Neural cell (in vitro differentiated cells): ENCODE data around the gene DCC.

Experiments
- EP300 ChIP-seq: fragments of 450-650 bp; conservative IDR thresholded peaks from 2 replicates; pipeline ENCODE4 v1.6.1; 2014; ENCODE audit warnings: antibody characterized with exemption, mild to moderate bottlenecking, moderate library complexity; ENCODE audit not compliant: poor library complexity, severe bottlenecking
- EZH2 ChIP-seq: fragments of 200-600, 300-800 bp; shearing (Covaris generic), sonication (generic); IDR thresholded peaks from 2 replicates; pipeline ENCODE4 v1.6.1; 2014; ENCODE audit warnings: antibody characterized with exemption, low read length, borderline replicate concordance, mild to moderate bottlenecking; ENCODE audit not compliant: insufficient read depth, poor library complexity, severe bottlenecking
- POLR2AphosphoS5 ChIP-seq: IDR thresholded peaks from 2 replicates; pipeline ENCODE4 v1.6.1; 2012
- TF ChIP-seq, protein P1 (sequence below): fragments of 450-650 bp; IDR thresholded peaks from 2 replicates; pipeline ENCODE4 v1.5.1; 2014; ENCODE audit warnings: antibody characterized with exemption, mild to moderate bottlenecking, moderate library complexity; ENCODE audit not compliant: poor library complexity, severe bottlenecking

- TF ChIP-seq POLR2AphosphoS5: no peak
- TF ChIP-seq, protein P1, sequence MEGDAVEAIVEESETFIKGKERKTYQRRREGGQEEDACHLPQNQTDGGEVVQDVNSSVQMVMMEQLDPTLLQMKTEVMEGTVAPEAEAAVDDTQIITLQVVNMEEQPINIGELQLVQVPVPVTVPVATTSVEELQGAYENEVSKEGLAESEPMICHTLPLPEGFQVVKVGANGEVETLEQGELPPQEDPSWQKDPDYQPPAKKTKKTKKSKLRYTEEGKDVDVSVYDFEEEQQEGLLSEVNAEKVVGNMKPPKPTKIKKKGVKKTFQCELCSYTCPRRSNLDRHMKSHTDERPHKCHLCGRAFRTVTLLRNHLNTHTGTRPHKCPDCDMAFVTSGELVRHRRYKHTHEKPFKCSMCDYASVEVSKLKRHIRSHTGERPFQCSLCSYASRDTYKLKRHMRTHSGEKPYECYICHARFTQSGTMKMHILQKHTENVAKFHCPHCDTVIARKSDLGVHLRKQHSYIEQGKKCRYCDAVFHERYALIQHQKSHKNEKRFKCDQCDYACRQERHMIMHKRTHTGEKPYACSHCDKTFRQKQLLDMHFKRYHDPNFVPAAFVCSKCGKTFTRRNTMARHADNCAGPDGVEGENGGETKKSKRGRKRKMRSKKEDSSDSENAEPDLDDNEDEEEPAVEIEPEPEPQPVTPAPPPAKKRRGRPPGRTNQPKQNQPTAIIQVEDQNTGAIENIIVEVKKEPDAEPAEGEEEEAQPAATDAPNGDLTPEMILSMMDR: no peak
- TF ChIP-seq EP300: no peak
- no peak for TF ChIP-seq EZH2
These were observed 99.5 kb downstream of the DCC start for GRCh38 chr18:52439457-52439856.
